Smooth muscle cell (in vitro differentiated cells): ENCODE results near the gene GSTO1. TPM values are rescaled to one million over a fixed set of nuclear protein-coding genes. Genes with fewer than 3 reads are reported as not detected.

Experiments used
- DNase-seq: peaks from one replicate; lab custom pipeline; 2025; ENCODE audit not compliant: unreplicated experiment; lab: John Stamatoyannopoulos, UW
- H2AFZ ChIP-seq: fragments of 200-600 bp; sonication (generic); 2 replicates; pipeline ENCODE4 v1.6.0; 2016; ENCODE audit warnings: antibody characterized with exemption, low read depth, mild to moderate bottlenecking
- H3F3A ChIP-seq: fragments of 200-600 bp; sonication (generic); 2 replicates; pipeline ENCODE4 v1.6.0; 2017; ENCODE audit warnings: antibody characterized with exemption, low read depth
- H3K27ac ChIP-seq: fragments of 200-600 bp; sonication (generic); 2 replicates; pipeline ENCODE4 v1.5.1; 2016; ENCODE audit warnings: low read depth, mild to moderate bottlenecking
- H3K27me3 ChIP-seq: fragments of 200-600 bp; sonication (generic); 2 replicates; pipeline ENCODE4 v1.6.1; 2016; ENCODE audit warnings: low read depth, mild to moderate bottlenecking
- H3K36me3 ChIP-seq: fragments of 200-600 bp; sonication (generic); 2 replicates; pipeline ENCODE4 v1.5.1; 2016; ENCODE audit warnings: low read depth
- H3K4me1 ChIP-seq: fragments of 200-600 bp; sonication (generic); 2 replicates; pipeline ENCODE4 v1.5.1; 2016; ENCODE audit warnings: low read depth
- H3K4me2 ChIP-seq: fragments of 200-600 bp; sonication (generic); 2 replicates; pipeline ENCODE4 v1.6.0; 2016; ENCODE audit warnings: mild to moderate bottlenecking
- H3K4me3 ChIP-seq: fragments of 200-600 bp; sonication (generic); 2 replicates; pipeline ENCODE4 v1.5.1; 2016; ENCODE audit warnings: mild to moderate bottlenecking
- H3K79me2 ChIP-seq: fragments of 200-600 bp; sonication (generic); 2 replicates; pipeline ENCODE4 v1.6.0; 2016; ENCODE audit warnings: low read depth, mild to moderate bottlenecking
- H3K9ac ChIP-seq: fragments of 200-600 bp; sonication (generic); 2 replicates; pipeline ENCODE4 v1.6.0; 2016; ENCODE audit warnings: low read depth
- H3K9me3 ChIP-seq: fragments of 200-600 bp; sonication (generic); replicated peaks from 2 replicates; pipeline ENCODE4 v1.5.1; 2016; ENCODE audit warnings: low read depth
- H4K20me1 ChIP-seq: fragments of 200-600 bp; sonication (generic); 2 replicates; pipeline ENCODE4 v1.6.0; 2016; ENCODE audit warnings: low read depth
- CTCF ChIP-seq: fragments of 200-600 bp; sonication (generic); IDR thresholded peaks from 2 replicates; pipeline ENCODE4 v1.5.1; 2017; ENCODE audit warnings: borderline replicate concordance, mild to moderate bottlenecking, antibody characterized with exemption; ENCODE audit not compliant: insufficient read depth, poor library complexity, severe bottlenecking
- WGBS: methylation state at CpG from one replicate; pipeline ENCODE4 v1.1.7; 2016; ENCODE audit warnings: low lambda C conversion rate; 5-methylcytosine and 5-hydroxymethylcytosine counted together
- polyA plus RNA-seq: library from polyadenylated mRNA; unstranded; fragments of >200 nt; fragmentation: Nextera tagmentation; extraction: Ambion mirVana; gene quantifications from 2 replicates; pipeline ENCODE4 v1.2.1, GENCODE V29; 2016
- total RNA-seq: library from RNA; depleted of rRNA; stranded (reverse); fragments of >200 nt; gene quantifications from 2 replicates; pipeline ENCODE4 v1.2.3, GENCODE V29; 2014

The GSTO1 gene
- total and polyA plus RNA-seq, 2 experiments from 2014 or later, result 293 to 440 TPM

- peak within 1 kb of the TSS; percentile 73 for H3K4me3 ChIP-seq
- H3K36me3 ChIP-seq, result peaks cover 16% of the 10 kb centered on the region
Measured at GRCh38 chr10:104268713-104269645, 14.3 kb downstream of the GSTO1 start, which contains the start of gene GSTO2. TSS of gene GSTO2 (plus strand) at chr10:104269184. CDS start at chr10:104274916, 5,732 bp downstream.

GRCh38 chr10:104273286-104273685, 18.6 kb downstream of the GSTO1 start:
- Histone ChIP-seq H3K27ac (peak overlapping the region; percentile 32), H3K9ac (no peak overlapping the region)
- no peak for DNase-seq

More at GRCh38 chr10:104268713-104269645, 14.3 kb downstream of the GSTO1 start, which contains the start of gene GSTO2:
- Histone ChIP-seq H3K27ac (peak within 1 kb of the TSS; percentile 79), H3K4me2 (peak within 1 kb of the TSS; percentile 84), H3K79me2 (peaks cover 7% of the 10 kb centered on the region), H3K4me1 (peaks cover 10% of the 10 kb centered on the region), H4K20me1 (peaks cover 13% of the 10 kb centered on the region), H3F3A (peaks cover 23% of the 10 kb centered on the region), H3K9me3 (no peaks in the 10 kb centered on the region), H2AFZ (peak within 1 kb of the TSS; percentile 82), H3K27me3 (no peaks in the 10 kb centered on the region), H3K9ac (peak within 1 kb of the TSS; percentile 90)
- WGBS, result 25% methylated on average over 59 of the region's 59 CpGs
- DNase-seq, result peak; percentile 31
- no peak for TF ChIP-seq CTCF

GRCh38 chr10:104273899-104274575, 19.3 kb downstream of the GSTO1 start:
- Histone ChIP-seq H3F3A (peaks cover 11% of the 10 kb centered on the region), H2AFZ (peak overlapping the region; percentile 64), H3K9ac (peak overlapping the region; percentile 18), H4K20me1 (no peaks in the 10 kb centered on the region), H3K79me2 (no peaks in the 10 kb centered on the region), H3K27ac (peak overlapping the region; percentile 32), H3K9me3 (no peaks in the 10 kb centered on the region), H3K36me3 (no peaks in the 10 kb centered on the region), H3K27me3 (no peaks in the 10 kb centered on the region), H3K4me3 (peak overlapping the region; percentile 33), H3K4me2 (peak overlapping the region; percentile 69), H3K4me1 (peaks cover 4% of the 10 kb centered on the region)
- 69% methylated on average over 4 of the region's 4 CpGs for WGBS
- no peak for DNase-seq
- TF ChIP-seq CTCF, result no peak

More at GRCh38 chr10:104273286-104273685, 18.6 kb downstream of the GSTO1 start:
- Histone ChIP-seq H3K4me3 (no peak overlapping the region), H3K36me3 (no peaks in the 10 kb centered on the region), H3K4me2 (peak overlapping the region; percentile 33), H3K27me3 (no peaks in the 10 kb centered on the region), H2AFZ (no peak overlapping the region), H3K9me3 (no peaks in the 10 kb centered on the region), H3K79me2 (no peaks in the 10 kb centered on the region), H3K4me1 (peaks cover 5% of the 10 kb centered on the region), H3F3A (peaks cover 11% of the 10 kb centered on the region), H4K20me1 (no peaks in the 10 kb centered on the region)
- no peak for TF ChIP-seq CTCF
- 71% methylated on average over 1 of the region's 1 CpG for WGBS
